SK-N-SH (cell line): ENCODE measurements around the gene KMO. TPM values are rescaled to one million over a fixed set of nuclear protein-coding genes. Genes with fewer than 3 reads are reported as not detected.

ENCODE experiments used
- CTCF ChIA-PET: fragments of 300-600, 350-600 bp; formaldehyde crosslinking; extraction: SDS; loops from one replicate; lab custom pipeline; 2021; lab: Yijun Ruan, JAX
- POLR2A ChIA-PET: fragments of 350-600 bp; sonication (Branson Sonifier 250); formaldehyde crosslinking; extraction: SDS; loops from one replicate; lab custom pipeline; 2020; ENCODE audit warnings: antibody characterized with exemption, inconsistent platforms; lab: Yijun Ruan, JAX
- DNase-seq: peaks from one replicate; pipeline ENCODE4 v3.0.0; 2012
- H2AFZ ChIP-seq: fragments of 200-600 bp; sonication (generic); 2 replicates; pipeline ENCODE4 v1.8.1; 2016; ENCODE audit warnings: antibody characterized with exemption, mild to moderate bottlenecking, low read depth
- H3F3A ChIP-seq: fragments of 200-600 bp; sonication (generic); replicated peaks from 2 replicates; pipeline ENCODE3; 2016; ENCODE audit warnings: antibody characterized with exemption, mild to moderate bottlenecking; ENCODE audit not compliant: insufficient read depth
- H3K27ac ChIP-seq, 2 experiments: fragments of 200-500 bp in 1 of 2; fragments of 200-600 bp in 1 of 2; sonication (Bioruptor generic) in 1 of 2; sonication (generic), shearing (Covaris generic) in 1 of 2; 2 replicates each; pipeline versions ENCODE4 v1.5.1 to v1.6.1; 2014 to 2016; ENCODE audit warnings: low read depth in 2 of 2, inconsistent platforms in 1 of 2, low read length in 1 of 2, mild to moderate bottlenecking in 1 of 2, mixed read lengths in 1 of 2
- H3K27me3 ChIP-seq: fragments of 200-600 bp; sonication (generic), shearing (Covaris generic); 2 replicates; pipeline ENCODE4 v1.6.1; 2016; ENCODE audit warnings: mixed run types; ENCODE audit not compliant: insufficient read depth
- H3K36me3 ChIP-seq, 2 experiments: fragments of 200-500 bp in 1 of 2; fragments of 200-600 bp in 1 of 2; sonication (Bioruptor generic) in 1 of 2; sonication (generic) in 1 of 2; replicated peaks in 1 of 2; 2 replicates each; pipeline versions ENCODE3 to v1.5.1; 2014 to 2016; ENCODE audit warnings: low read length in 1 of 2, mild to moderate bottlenecking in 1 of 2; ENCODE audit not compliant: insufficient read depth in 2 of 2, control insufficient read depth in 1 of 2
- H3K4me1 ChIP-seq, 2 experiments: fragments of 200-500 bp in 1 of 2; fragments of 200-600 bp in 1 of 2; sonication (Bioruptor generic) in 1 of 2; sonication (generic), shearing (Covaris generic) in 1 of 2; 2 replicates each; pipeline versions ENCODE4 v1.5.1 to v1.6.1; 2014 to 2016; ENCODE audit warnings: low read depth in 1 of 2, low read length in 1 of 2, mixed run types in 1 of 2; ENCODE audit not compliant: insufficient read depth in 2 of 2, control insufficient read depth in 1 of 2
- H3K4me2 ChIP-seq: fragments of 200-600 bp; sonication (generic), shearing (Covaris generic); 2 replicates; pipeline ENCODE4 v1.6.1; 2017; ENCODE audit warnings: mixed run types
- H3K4me3 ChIP-seq, 2 experiments: fragments of 200-500 bp in 1 of 2; fragments of 200-600 bp in 1 of 2; sonication (Bioruptor generic) in 1 of 2; sonication (generic), shearing (Covaris generic) in 1 of 2; 2 replicates each; pipeline versions ENCODE4 v1.5.1 to v1.8.1; 2014 to 2016; ENCODE audit warnings: low read depth in 2 of 2, inconsistent platforms in 1 of 2, low read length in 1 of 2, mild to moderate bottlenecking in 1 of 2, mixed read lengths in 1 of 2, moderate library complexity in 1 of 2
- H3K79me2 ChIP-seq: fragments of 200-600 bp; sonication (generic); 2 replicates; pipeline ENCODE4 v1.8.1; 2017; ENCODE audit warnings: mild to moderate bottlenecking; ENCODE audit not compliant: insufficient read depth
- H3K9ac ChIP-seq: fragments of 200-600 bp; sonication (generic); 2 replicates; pipeline ENCODE4 v1.6.1; 2017; ENCODE audit warnings: mixed run types
- H3K9me2 ChIP-seq: fragments of 200-600 bp; sonication (generic); 2 replicates; pipeline ENCODE4 v1.6.1; 2017; ENCODE audit warnings: mixed run types
- H3K9me3 ChIP-seq: fragments of 200-600 bp; sonication (generic); 2 replicates; pipeline ENCODE4 v1.6.1; 2017; ENCODE audit warnings: mixed run types, mild to moderate bottlenecking, moderate library complexity
- H4K20me1 ChIP-seq: fragments of 200-600 bp; sonication (generic); 2 replicates; pipeline ENCODE4 v1.6.1; 2017; ENCODE audit warnings: mild to moderate bottlenecking, mixed run types; ENCODE audit not compliant: insufficient read depth
- CHD2 ChIP-seq: fragments of 150-350 bp; IDR thresholded peaks from 2 replicates; pipeline ENCODE4 v1.6.1; 2018; ENCODE audit warnings: low read length; ENCODE audit not compliant: partially characterized antibody
- CTCF ChIP-seq: fragments of 200-600 bp; sonication (generic); IDR thresholded peaks from 2 replicates; pipeline ENCODE4 v1.6.1; 2017; ENCODE audit warnings: antibody characterized with exemption, mild to moderate bottlenecking, moderate library complexity
- ELF1 ChIP-seq: IDR thresholded peaks from 2 replicates; pipeline ENCODE4 v1.4.0; 2012
- FOXJ3 ChIP-seq: sonication (generic); formaldehyde crosslinking; IDR thresholded peaks from 2 replicates; pipeline ENCODE4 v1.5.1; 2020; ENCODE audit warnings: mild to moderate bottlenecking, missing genetic modification reagents
- IRF3 ChIP-seq: fragments of 150-350 bp; IDR thresholded peaks from 2 replicates; pipeline ENCODE4 v1.6.1; 2016; ENCODE audit warnings: mild to moderate bottlenecking, low read depth, low read length
- MAX ChIP-seq: IDR thresholded peaks from 2 replicates; pipeline ENCODE4 v1.4.0; 2012; ENCODE audit warnings: low read depth
- MEF2A ChIP-seq: IDR thresholded peaks from 2 replicates; pipeline ENCODE4 v1.4.0; 2012; ENCODE audit warnings: low read depth, borderline replicate concordance
- PBX3 ChIP-seq: IDR thresholded peaks from 2 replicates; pipeline ENCODE4; 2012
- RAD21 ChIP-seq: IDR thresholded peaks from 2 replicates; pipeline ENCODE4 v1.6.1; 2012; ENCODE audit warnings: mild to moderate bottlenecking, low read length
- RFX5 ChIP-seq: IDR thresholded peaks from 2 replicates; pipeline ENCODE4 v1.6.1; 2012; ENCODE audit warnings: mild to moderate bottlenecking, improper control_type of control experiment, low read length
- RXRA ChIP-seq: IDR thresholded peaks from 2 replicates; pipeline ENCODE4 v1.4.0; 2012; ENCODE audit warnings: low read depth, mild to moderate bottlenecking, borderline replicate concordance
- SMC3 ChIP-seq: IDR thresholded peaks from 2 replicates; pipeline ENCODE4 v1.6.1; 2012; ENCODE audit warnings: low read depth, low read length, improper control_type of control experiment
- TAF1 ChIP-seq: IDR thresholded peaks from 2 replicates; pipeline ENCODE4 v1.6.1; 2012; ENCODE audit warnings: low read depth, mild to moderate bottlenecking, low read length, moderate library complexity, borderline replicate concordance
- TCF12 ChIP-seq: IDR thresholded peaks from 2 replicates; pipeline ENCODE4 v1.4.0; 2012
- TEAD4 ChIP-seq: IDR thresholded peaks from 2 replicates; pipeline ENCODE4 v1.4.0; 2012; ENCODE audit warnings: mild to moderate bottlenecking, borderline replicate concordance; ENCODE audit not compliant: insufficient read depth
- USF1 ChIP-seq: IDR thresholded peaks from 2 replicates; pipeline ENCODE4 v1.4.0; 2012; ENCODE audit warnings: low read depth, borderline replicate concordance
- USF2 ChIP-seq: fragments of 150-350 bp; IDR thresholded peaks from 2 replicates; pipeline ENCODE4 v1.6.1; 2017; ENCODE audit warnings: antibody characterized with exemption, low read length, low read depth, borderline replicate concordance
- ZBTB33 ChIP-seq: IDR thresholded peaks from 2 replicates; pipeline ENCODE4 v1.4.0; 2012; ENCODE audit warnings: low read depth, borderline replicate concordance
- WGBS: methylation state at CpG from one replicate; pipeline ENCODE4 v1.1.6; 2017; ENCODE audit warnings: low lambda C conversion rate; 5-methylcytosine and 5-hydroxymethylcytosine counted together
- polyA plus RNA-seq, 3 experiments: library from polyadenylated mRNA; depleted of rRNA; stranded (reverse); fragments of >200 nt; gene quantifications; 2 replicates each; pipeline ENCODE4 v1.2.3, GENCODE V29; 2012

Gene KMO
- polyA plus RNA-seq, 1 of the 3 experiments (the other 2 are of a cell fraction), result not detected

- 39% methylated on average over 1 of the region's 1 CpG for WGBS
- CTCF ChIA-PET, result interaction anchor here (0.9 to 1.1 kb wide), 2 partner anchors 74 to 298 kb away, joined by 3 read pairs; no protein-coding TSS in a partner anchor
- no peak for DNase-seq
Observed at GRCh38 chr1:241536304-241536703, 4.1 kb downstream of the KMO start.

GRCh38 chr1:241536969-241537368 lies 4.8 kb downstream of the KMO start:
- POLR2A ChIA-PET, result no interaction called here
- H3K4me2 ChIP-seq, result no peak overlapping the region
- no peak overlapping the region for H3K27ac ChIP-seq
- H3K9me2 ChIP-seq, result no peaks in the 10 kb centered on the region
- H3K79me2 ChIP-seq, result no peaks in the 10 kb centered on the region
- no peaks in the 10 kb centered on the region for H3F3A ChIP-seq
- H3K4me1 ChIP-seq, result no peaks in the 10 kb centered on the region; a peak in 1 of 4 replicates
- 27% methylated on average over 2 of the region's 2 CpGs for WGBS
- no peak overlapping the region for H3K9ac ChIP-seq
- H3K27me3 ChIP-seq, result no peaks in the 10 kb centered on the region
- no peaks in the 10 kb centered on the region for H4K20me1 ChIP-seq
- TF ChIP-seq MEF2A (no peak), MAX (no peak), USF1 (no peak), FOXJ3 (CRISPR knock-in tag) (no peak), RAD21 (no peak), CTCF (no peak), USF2 (no peak), SMC3 (no peak), TCF12 (no peak), ELF1 (no peak), IRF3 (no peak), TAF1 (no peak), RFX5 (no peak), RXRA (no peak), TEAD4 (no peak), PBX3 (no peak), ZBTB33 (no peak), CHD2 (no peak)
- no peak overlapping the region for H3K4me3 ChIP-seq
- no peaks in the 10 kb centered on the region for H3K9me3 ChIP-seq
- CTCF ChIA-PET, result interaction anchor here (1.1 to 1.6 kb wide), 2 partner anchors 73 to 804 kb away, joined by 3 read pairs; no protein-coding TSS in a partner anchor
- no peaks in the 10 kb centered on the region for H3K36me3 ChIP-seq
- no peak for DNase-seq
- no peak overlapping the region for H2AFZ ChIP-seq

More at GRCh38 chr1:241536304-241536703, 4.1 kb downstream of the KMO start:
- Histone ChIP-seq H3K4me1 (no peaks in the 10 kb centered on the region; a peak in 1 of 4 replicates), H3K4me2 (no peak overlapping the region), H4K20me1 (no peaks in the 10 kb centered on the region), H3K79me2 (no peaks in the 10 kb centered on the region), H3K27me3 (no peaks in the 10 kb centered on the region), H3K9me3 (no peaks in the 10 kb centered on the region), H3K36me3 (no peaks in the 10 kb centered on the region), H3K9ac (no peak overlapping the region), H3K4me3 (no peak overlapping the region), H3K27ac (no peak overlapping the region), H3F3A (no peaks in the 10 kb centered on the region), H2AFZ (no peak overlapping the region), H3K9me2 (no peaks in the 10 kb centered on the region)
- no peak for TF ChIP-seq RFX5
- POLR2A ChIA-PET, result no interaction called here
